Prostate gland (tissue), 2 donors: Measurements from ENCODE around the gene SOBP.

Experiments used
- CTCF ChIP-seq, 4 experiments: fragments of 200-600 bp in 2 of 4; fragments of 450-650 bp in 2 of 4; sonication (generic) in 2 of 4; IDR thresholded peaks; 1 replicate in 3 of 4; 2 replicates in 1 of 4; pipeline ENCODE4 v1.5.1; 2016 to 2019; ENCODE audit warnings: antibody characterized with exemption in 4 of 4, mild to moderate bottlenecking in 2 of 4, moderate library complexity in 2 of 4
- POLR2A ChIP-seq: fragments of 450-650 bp; IDR thresholded peaks from one replicate; pipeline ENCODE4 v1.6.1; 2016; ENCODE audit warnings: antibody characterized with exemption, mild to moderate bottlenecking
- POLR2AphosphoS5 ChIP-seq: sonication (generic); formaldehyde crosslinking; IDR thresholded peaks from one replicate; pipeline ENCODE4 v1.6.1; 2017; ENCODE audit warnings: antibody characterized with exemption

GRCh38 chr6:107538856-107539387 lies 49.0 kb downstream of the SOBP start:
- no peak for TF ChIP-seq CTCF (IDR thresholded peaks at IDR 0.05)
- TF ChIP-seq POLR2A: no peak
- TF ChIP-seq POLR2AphosphoS5: no peak
